Measurements from ENCODE around the gene CRB1.

The CRB1 gene

GRCh38 chr1:197304638-197305200 is 36.7 kb downstream of the CRB1 start:
- no peak for DNase-seq

GRCh38 chr1:197305925-197306324 is 37.9 kb downstream of the CRB1 start:
- no peak for DNase-seq

- DNase-seq = no peak
These were observed 38.5 kb downstream of the CRB1 start for GRCh38 chr1:197306381-197307062.

GRCh38 chr1:197307136-197307535 is 39.1 kb downstream of the CRB1 start:
- no peak for DNase-seq

- no peak for DNase-seq
These were observed 39.5 kb downstream of the CRB1 start for GRCh38 chr1:197307551-197307950.

GRCh38 chr1:197311081-197311480 is 43.0 kb downstream of the CRB1 start:
- no peak for DNase-seq

- DNase-seq = no peak
These were observed 44.1 kb downstream of the CRB1 start for GRCh38 chr1:197312163-197312562.

GRCh38 chr1:197313713-197314112 is 45.7 kb downstream of the CRB1 start:
- DNase-seq = no peak

- DNase-seq = no peak
These were observed 46.6 kb downstream of the CRB1 start for GRCh38 chr1:197314682-197315081.

GRCh38 chr1:197319631-197320030 is 51.6 kb downstream of the CRB1 start:
- peak; percentile 13 for DNase-seq

GRCh38 chr1:197320991-197321531 is 53.0 kb downstream of the CRB1 start:
- DNase-seq = no peak

GRCh38 chr1:197321811-197322210 is 53.8 kb downstream of the CRB1 start:
- no peak for DNase-seq

- no peak for DNase-seq
These were observed 59.8 kb downstream of the CRB1 start for GRCh38 chr1:197327776-197328364.

- no peak for DNase-seq
These were observed 62.2 kb downstream of the CRB1 start for GRCh38 chr1:197330213-197330612.

GRCh38 chr1:197331565-197331964 is 63.5 kb downstream of the CRB1 start:
- DNase-seq = no peak

- no peak for DNase-seq
These were observed 65.0 kb downstream of the CRB1 start for GRCh38 chr1:197333041-197333440.

- no peak for DNase-seq
These were observed 68.5 kb downstream of the CRB1 start for GRCh38 chr1:197336571-197336970.

GRCh38 chr1:197339106-197340060 is 71.3 kb downstream of the CRB1 start:
- no peak for DNase-seq

- no peak for DNase-seq
These were observed 73.6 kb downstream of the CRB1 start for GRCh38 chr1:197341626-197342025.

GRCh38 chr1:197342044-197342565 is 74.1 kb downstream of the CRB1 start:
- DNase-seq = no peak

- DNase-seq = no peak
These were observed 74.6 kb downstream of the CRB1 start for GRCh38 chr1:197342669-197343068.

GRCh38 chr1:197343663-197344273 is 75.7 kb downstream of the CRB1 start:
- DNase-seq = no peak

Measured in CD4-positive, alpha-beta T cell treated with Interleukin-17A for 1 hour (primary cell).